ENCODE measurements around the gene THADA.

THADA gene

DNA sequence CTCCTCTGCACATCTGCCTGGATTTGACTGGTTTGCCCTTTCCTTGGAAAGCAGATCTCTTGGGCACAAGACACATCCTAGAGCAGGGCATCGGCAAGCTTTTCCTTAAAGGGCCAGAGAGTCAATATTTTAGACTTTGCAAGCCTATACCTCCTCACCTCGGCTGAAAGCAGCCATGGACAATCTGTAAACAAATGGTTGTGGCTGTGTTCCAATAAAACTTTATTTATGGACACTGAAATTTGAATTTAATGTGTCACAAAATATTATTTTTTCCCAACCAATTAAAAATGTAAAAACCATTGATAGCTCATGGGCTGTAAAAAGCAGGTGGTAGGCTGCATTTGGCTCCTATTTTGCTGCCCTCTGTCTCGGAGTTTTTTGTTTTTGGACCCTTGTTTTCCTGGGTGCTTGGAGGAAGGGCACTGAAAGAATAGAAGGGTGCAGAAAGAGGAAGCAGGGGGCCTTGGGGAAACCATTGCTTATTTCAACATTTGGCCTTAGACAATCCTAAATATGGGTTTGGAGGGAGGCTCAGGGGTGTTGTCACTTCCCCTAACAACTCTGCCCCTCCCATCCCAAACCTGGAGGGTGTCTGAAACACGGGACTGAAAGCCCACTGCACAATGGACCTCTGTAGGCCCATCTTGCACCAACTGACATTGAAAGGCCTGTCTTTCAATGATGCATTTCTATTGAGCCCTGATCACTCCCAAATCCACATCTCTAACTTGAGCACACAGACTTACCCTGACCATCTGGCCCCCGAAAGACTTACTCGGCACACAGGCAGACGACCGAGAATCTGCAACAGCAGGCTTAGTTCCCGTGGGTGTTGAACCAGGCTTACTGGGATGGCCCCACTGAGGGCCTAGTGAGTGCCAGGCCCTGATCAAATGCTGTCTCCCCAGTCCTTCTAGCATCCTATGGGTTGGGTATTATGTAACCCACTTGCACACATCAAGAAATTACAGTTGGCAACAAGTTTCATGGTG is 362.3 kb downstream of the THADA start:
- DNase-seq, result no peak

DNA sequence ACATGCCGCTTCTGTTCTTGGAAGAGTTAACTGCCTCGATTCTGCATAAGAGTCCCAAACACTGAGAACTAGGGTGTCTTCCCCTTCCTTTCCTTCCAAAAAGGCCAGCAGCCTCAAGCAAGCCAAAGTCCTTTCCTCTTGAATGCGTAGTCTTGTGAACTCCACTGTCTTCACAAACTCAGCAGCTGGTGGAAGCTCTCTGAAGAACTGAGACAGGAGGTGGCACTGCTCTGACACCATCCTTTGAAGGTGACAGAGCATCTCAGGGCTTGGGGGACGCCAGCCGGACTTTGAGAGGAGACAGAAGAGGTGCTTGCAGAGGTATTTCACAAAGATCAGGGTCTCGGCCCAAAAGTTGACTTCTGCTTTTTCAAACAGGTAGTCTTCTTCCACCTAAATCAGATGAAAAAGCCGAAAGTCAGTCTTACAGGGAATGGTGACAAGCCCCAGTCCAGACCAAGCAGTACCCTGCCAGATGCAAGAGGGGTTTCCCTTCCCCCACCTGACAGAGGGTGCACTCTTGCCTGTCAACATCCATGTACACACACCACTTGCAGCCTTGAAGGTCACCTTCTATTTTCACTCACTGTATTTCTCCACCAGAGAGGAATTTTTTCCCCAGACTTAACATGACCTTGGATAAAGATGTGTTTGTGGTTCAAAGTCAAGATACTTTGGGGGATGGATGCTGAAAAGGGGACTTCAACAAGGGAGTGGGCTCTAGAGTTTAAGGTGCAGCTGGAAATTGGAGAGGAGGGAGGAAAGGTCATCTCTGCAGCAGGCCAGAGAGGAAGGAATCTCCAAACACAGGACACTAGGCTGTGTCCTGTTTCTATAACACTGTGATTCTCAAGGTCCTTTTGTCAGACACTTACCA is 364.6 kb downstream of the THADA start:
- no peak for DNase-seq

DNA sequence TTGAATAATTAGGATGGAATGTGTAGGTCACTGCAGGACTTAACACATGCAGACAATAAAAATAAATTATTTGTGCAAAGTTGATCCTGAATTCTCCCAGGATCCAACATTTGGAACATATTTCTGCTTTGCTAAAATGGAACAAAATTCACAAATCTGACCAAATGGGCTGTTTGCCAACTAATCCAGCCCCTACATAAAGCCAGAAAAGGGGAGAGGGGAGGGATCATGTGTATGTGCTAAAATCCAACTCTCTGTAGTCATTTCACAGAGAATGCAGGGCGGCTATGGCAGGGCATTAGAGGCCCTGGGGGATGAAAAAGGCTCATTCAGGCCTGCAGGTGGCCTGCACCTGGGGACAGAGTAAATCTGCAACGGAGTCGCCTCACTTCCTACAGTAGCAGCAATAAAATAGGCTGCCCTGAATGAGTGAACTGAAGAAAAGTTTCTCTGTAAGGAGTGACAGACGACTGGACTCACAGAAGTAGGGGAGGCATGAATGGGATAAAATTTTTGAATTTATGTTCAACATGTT is 365.4 kb downstream of the THADA start:
- DNase-seq, result no peak

DNA sequence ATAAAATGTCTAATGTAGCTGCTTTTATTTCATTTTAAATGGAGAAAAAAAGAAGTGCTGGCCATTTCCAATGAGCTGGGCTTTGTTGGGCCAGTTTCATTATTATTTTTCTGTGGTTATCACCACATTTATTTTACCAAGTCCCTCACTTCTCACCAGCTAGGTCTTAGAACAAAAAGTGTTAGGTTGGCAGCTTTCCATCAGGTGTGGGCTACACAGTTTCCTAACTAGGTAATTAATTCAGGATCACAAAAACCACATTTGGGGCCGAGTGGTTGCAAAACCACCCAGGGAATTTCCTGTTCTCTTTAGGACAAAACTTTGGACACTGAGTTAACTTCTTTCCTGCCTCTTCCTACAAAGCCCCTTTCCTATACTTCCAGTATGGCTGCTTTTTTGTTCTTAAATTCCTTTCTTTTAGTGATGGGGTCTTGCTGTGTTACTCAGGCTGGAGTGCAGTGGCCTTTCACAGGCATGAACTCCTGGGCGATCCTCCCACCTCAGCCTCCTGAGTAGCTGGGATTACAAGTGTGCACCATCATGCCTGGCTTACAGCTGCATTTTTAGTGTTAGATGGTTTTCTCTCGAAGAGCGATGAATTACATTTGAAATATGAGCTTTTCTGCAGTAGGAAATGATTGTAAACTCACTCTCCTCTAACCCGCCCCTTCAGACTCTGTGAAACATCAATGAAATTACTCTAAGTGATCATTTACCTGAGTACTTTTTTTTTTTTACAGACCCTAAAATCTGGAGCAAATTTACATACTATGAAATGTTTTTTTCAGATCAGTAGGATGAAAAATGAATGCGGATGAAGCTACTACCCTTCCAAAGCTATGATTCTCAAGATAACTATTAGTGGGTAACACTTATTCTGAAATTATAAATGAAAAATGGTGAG is 366.8 kb downstream of the THADA start:
- peak; percentile 36 for DNase-seq

DNA sequence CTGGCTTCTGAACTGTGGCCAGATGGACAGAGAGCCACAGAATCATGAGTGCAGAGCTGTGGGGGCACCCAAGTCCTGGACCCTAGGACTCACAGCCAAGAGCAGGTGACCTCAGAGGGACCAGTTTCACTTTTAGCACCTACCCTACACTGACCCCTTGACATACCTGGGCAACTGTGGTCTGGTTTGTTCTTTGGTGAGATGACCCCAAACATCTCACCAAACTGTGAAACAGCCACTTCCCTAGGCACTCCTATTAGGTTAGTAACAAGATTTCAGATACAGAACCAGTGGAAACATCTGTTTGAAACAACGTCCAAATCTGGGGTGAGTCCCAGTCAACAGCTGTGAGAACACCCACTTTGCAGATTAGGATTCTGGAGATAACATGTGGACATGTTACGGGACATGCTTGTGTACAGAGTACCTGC is 367.5 kb downstream of the THADA start:
- DNase-seq, result no peak

DNA sequence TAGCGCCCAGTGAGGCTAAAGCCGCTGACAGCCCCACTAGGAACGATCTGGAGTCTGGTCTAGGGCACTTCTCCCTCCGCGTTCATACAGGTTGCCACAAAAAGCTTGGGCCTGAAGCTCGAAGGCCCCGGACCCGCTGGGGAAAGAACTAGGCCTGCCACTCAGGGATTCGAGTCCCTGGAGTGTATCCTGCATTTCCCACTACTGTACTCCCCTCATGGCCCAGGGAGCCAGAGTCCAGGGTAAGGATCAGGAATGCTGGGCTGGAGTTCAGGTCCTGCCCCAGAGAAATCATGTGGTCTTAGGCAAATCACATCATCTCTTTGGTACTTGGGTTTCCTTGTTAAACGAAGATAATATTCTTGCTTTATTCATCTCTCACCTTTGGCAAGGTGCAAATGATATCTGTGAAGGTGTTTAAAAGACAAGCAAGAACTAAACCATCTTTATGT is 368.0 kb downstream of the THADA start:
- DNase-seq, result no peak

DNA sequence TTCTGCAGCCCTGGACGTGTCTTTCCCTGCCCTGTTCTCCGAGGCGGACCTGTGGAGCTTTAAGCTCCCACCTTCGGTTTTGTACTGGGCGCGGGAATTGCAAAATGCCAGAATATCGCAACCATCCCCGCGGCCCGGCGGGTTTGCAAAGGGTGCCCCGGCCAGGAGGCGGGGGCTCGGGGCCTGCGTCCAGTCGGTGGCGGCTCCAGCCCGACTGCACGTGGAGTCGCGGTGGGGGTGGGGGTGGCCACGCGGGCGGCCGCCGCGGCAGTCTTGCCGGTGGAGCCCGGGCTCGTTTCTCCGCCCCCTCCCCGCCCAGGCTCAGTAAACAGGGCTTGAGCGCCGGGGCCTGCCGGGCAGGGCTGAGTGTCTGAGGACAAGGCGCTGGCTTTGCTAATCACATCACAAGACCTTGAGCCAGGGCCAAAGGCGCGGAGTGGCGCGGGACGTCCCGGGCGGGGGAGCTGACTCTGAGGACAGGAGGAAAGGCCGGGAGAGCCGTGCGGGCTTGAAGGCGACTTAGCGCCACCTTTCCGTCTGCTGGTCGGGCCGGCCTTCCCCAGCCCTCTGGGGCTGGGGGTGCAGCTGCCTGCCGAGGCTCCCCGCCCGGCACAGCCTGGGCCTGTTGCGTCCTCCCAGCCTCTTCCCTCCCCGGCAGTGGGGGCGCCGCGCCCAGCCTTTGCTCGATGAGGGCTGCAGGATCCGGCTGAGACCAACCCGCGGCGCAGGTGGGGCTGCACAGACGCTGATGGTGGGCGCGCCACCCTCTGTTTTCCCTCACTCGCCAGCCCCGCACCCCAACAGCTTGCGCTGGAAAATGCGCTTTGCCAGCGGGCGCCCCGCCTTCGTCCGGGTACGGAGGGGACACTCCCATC is 368.6 kb downstream of the THADA start:
- DNase-seq, result peak; percentile 97

DNA sequence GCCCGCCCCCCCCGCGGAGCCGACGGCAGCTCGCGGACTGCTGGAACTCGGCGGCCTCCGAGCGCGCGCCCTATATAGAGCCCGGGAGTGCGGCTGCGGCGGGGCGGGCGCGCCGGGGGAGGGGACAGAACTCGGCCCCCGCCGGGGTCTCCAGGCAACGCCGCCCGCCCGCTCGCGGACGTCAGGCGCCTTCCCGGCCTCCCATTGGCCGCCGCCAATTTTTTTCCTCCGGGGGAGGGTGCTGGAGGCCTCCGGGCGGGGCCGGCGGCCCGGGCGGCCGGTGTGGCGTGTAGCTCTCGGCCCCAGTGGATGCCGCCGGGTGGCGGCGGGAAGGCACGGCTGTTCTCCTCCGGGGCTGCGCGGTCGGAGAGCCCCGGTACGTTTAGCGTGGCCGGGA is 369.3 kb downstream of the THADA start, which contains the start of gene ZFP36L2:
Gene ZFP36L2, minus strand, starts transcription at position 49 of the 397 bp plus-strand sequence. CDS start 291 bp downstream, outside the sequence.
- DNase-seq, result no peak

DNA sequence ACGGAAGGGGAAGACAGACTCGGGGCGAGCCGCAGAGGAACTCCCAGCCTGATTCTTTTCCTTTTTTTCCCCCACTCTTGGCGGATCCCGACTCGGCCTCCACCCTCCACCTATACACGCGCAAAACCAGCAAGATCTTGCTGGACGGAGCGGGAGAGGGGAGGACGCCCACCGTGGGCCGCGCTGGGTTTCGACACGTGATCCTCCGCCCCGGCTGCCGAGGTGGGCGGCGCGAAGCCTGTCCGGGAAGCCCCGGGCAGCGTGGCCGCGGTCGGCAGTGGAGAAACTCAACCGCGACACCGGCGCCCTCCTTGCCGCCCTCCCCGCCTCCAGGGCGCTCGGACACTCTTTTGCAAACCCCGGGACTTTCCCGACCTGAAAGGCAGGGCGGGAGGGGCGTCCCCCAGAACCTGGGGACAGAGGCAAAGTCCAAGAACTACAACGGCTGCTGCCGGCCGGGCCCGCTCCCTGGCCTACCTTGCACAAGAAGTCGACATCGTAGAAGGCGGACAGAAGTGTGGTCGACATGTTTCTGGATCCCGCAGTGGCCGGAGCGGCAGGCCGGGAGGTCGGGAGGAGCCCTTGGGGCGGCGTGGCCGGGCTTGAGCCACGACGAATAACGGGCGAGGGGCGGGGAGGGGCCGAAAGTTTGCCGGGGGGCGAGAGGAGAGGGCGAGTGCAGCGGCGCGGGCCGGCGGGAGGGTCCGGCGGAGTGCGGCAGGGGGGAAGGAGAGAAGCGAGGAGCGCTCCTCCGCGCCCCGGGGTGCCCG is 369.9 kb downstream of the THADA start:
- no peak for DNase-seq

DNA sequence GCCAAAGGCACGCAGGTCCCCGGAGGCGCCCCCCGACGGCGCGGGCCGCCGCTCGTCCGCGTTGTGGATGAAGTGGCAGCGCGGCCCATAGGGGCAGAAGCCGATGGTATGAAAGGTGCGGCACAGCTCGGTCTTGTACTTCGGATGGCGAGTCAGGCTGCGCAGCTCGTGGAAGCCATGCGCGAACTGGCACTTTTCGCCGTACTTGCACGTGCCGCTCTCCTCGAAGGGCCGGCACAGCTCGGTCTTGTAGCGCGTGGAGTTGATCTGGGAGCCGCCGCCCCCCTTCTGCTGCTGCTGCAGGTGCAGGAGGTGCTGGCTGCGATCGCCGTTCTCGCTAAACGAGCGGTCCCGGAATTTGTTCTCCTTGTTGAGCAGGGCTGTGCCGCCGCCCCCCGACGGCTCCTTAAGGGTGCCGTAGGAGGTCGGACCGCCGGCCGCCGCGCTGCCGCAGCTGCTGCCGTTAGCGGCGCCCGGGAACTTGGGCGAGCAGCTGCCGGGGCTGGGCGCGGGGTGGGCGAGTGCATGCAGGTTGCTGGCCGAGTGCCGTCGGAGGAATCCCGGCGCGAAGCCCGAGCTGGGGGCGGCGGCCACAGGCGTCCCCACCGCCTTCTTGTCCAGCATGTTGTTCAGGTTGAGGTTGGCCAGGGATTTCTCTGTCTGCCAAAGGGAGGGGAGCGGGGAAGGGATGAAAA is 370.6 kb downstream of the THADA start:
- peak; percentile 92 for DNase-seq

DNA sequence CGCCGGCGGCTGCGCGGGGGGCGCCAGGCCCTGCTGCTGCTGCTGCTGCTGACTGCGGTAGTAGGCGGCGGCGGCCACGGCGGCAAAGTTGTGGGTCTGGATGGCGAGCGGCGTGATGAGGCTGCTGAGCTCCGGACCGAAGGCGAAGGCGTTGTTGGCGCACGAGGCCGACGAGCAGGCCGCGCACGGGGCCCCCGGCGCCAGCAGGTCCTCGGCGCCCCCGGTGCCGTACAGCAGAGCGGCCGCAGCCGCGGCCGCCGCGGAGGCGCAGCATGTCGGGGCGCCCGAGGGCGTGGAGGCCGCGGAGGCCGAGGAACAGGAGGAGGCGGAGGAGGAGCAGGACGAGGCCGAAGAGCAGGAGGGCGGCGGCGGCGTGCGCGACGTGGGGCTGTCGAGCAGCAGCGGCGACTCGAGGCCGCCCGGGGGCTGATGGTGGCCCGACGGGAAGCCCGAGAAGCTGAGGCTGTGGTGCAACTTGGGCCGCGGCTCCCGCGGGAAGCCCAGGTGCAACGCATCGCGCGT is 371.2 kb downstream of the THADA start:
- DNase-seq, result no peak

DNA sequence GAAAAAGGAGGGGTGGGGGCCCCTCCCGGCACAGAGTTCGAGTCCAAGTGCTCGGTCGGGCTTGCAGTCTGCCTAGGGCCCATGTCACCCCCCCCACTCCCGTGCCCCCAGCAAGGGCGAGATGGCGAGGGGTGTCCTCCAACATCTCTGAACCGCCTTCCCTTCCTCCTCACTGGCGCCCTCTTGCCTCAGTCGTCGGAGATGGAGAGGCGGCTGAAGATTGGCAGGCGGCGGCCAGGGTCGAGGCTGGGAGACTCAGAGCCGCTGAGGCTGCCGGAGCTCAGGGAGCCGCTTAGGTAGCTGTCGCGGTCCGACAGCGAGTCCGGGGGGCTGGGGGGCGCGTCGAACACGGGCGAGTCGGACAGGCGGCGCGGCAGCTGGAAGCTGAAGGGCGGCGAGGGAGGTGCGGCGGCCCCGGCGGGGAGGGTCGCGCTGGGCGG is 371.7 kb downstream of the THADA start:
- peak; percentile 83 for DNase-seq

DNA sequence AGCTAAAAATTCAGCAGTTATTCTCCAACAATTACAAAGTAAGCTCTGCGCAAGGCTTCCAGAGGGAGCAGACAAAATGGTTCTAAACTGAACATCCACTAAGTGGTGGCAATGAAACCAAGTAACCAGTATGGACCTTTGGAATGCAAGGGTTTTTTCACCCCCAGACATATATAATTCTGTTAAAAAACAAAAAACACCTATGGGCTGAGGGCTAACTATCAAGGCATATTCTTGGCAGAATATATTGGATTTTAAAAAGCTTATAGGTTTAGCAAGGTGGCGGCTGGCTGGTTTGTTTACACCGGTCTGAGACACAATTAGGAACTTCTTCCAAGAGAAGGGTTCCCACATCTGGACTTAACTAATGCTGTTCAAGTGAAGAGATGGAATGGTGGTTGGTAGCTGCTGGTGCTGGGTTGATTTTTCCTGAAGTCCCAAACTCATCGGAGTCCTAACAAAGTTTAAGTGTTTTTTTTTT is 372.3 kb downstream of the THADA start:
- DNase-seq, result no peak

DNA sequence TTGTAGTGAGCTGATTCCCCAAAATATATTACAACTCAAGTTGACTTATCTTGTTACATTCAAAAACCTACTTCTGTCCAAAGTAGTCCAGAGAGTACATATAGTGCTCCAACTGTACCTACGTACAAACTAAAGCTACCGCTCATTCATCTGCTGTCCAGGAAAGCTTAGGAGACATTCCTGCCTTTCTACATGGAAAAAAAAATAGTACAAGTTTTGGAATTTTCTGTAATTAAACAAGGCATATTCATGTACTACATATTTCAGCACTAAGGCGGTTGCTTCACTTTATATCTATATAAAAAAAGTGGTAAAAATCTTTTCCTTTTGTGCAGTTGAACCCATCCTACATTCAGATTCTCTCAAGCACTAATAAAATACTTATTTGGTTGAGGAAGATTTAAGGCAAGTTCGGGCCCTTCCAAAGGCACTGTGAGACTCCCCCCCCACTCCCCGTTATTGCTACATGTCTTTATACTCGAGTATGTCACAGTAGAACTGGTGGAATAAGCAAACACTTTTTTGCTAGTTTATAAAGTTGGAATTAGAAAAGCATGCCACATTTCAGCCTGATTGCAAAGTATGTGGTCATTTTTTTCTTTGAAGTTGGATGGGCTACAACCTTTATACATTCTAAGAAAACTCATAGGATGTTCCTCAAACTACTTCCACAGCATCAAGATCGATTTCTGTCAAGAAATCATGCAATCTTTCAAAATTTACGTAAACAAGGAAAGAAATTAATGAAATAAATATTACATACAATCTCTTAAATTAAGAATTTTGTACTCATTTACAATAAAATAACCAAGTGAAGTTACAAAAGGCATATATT is 373.1 kb downstream of the THADA start:
- no peak for DNase-seq

DNA sequence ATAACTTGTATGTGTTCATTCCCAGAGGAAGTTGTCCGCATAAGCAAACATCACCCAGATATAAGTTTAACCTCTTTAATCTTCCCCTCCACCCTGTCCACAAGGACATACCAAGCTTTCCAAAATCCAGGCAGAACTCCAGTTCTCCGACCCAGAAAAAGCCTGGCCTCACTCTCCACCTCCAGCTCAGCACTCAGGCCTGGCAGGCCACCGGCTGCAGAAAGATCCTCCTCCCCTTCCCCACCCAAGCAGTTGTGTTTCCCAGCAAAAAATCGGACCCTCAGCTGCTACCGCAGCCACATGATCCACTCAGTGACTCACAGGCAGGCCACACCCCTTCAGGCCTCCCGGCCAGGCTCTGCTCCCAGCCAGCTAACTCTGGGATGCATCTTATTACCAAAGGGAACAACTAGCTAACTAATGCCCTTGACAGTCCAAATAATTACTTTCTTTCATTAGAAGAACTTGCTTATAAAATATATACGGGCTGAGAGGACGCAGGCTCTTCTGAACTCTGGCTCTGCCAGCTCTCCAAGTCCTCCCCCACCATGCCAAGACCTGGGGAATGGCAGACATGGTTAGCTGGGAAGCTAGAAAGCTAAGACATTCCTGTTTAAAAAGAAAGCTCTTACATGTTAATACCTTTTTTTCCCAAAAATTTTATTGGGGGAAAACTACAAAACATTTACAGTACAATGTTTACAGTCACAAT is 373.9 kb downstream of the THADA start:
- DNase-seq, result peak; percentile 86

DNA sequence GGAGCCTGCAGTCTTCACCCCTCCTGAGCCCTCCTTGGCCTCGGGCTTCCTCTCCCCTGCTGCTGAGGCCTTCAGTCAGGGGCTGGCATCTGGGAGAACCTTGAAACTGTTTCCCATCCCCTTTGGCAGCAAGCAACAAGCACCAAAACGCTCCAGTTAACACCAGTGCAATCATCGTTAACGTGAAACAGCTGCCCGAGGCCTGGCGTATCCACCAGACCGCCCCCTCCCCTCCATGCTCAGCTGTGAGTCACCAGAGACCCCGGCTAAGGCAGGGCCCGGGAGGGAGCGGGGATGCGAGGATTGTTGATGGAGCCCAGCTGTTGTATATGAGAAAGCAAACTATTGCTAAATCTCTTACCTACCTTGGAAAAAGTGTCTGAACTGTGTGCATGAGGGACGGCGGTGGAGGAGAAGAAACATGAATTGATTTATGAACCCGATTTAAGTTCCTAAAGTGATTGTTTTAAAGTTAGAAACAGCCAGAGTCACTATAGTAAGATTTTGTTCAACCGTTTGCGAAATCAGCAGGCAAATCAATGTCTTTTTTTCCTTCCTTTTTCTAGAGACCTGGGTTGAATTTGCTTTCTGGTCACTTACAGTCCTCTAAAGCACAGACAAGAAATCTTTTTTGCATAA is 374.6 kb downstream of the THADA start:
- peak; percentile 86 for DNase-seq
